Measurements from ENCODE around the gene ACAA2. TPM values are rescaled to one million over a fixed set of nuclear protein-coding genes. Genes with fewer than 3 reads are reported as not detected.

The ACAA2 gene
- total and polyA plus RNA-seq, 2 of the 8 experiments (the other 6 are each of a cell fraction or from before 2014, with no cell fraction given) = 63.4 to 151 TPM

- TF ChIP-seq CHD7 (IDR thresholded peaks at IDR 0.05; ENCODE audit: insufficient replicate concordance, low read length) (no peak), EZH2 (IDR thresholded peaks at IDR 0.05; ENCODE audit: low read depth, low read length, severe bottlenecking) (no peak)
Measured at GRCh38 chr18:49850636-49851035, 37.3 kb upstream of the ACAA2 start (continued).
